Measurements from ENCODE around the gene MRPS17. TPM values are rescaled to one million over a fixed set of nuclear protein-coding genes. Genes with fewer than 3 reads are reported as not detected.

MRPS17 gene
- total and polyA plus RNA-seq, 2 experiments from 2014 or later, result 13.7 to 26.1 TPM

DNA sequence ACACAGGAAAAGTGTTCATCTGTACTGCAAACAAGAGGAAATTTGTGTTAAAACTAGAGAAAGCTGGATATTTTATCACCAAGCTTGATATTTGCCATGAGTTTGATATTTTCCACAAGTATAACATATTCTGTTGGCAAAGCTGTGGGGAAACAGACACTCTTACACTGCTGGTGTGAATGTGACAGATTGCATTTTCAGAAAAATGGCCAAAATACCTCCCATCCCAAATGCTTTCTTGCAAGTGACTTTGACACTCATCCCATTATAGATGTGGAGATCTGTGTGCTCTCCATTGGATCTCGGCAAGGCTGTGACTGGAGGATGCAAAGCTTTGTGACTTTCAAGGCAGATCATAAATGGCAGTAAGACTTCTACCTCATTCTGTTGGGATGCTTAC is 33.9 kb upstream of the MRPS17 start:
- Histone ChIP-seq H3K9me2 (replicated peaks; ENCODE audit: insufficient read depth) (no peaks in the 10 kb centered on the region), H3K27me3 (no peaks in the 10 kb centered on the region), H3K79me2 (no peaks in the 10 kb centered on the region), H3K27ac (no peak overlapping the region), H3K4me1 (ENCODE audit: insufficient read depth) (no peaks in the 10 kb centered on the region), H2AFZ (no peak overlapping the region), H3K4me2 (no peak overlapping the region), H4K20me1 (ENCODE audit: insufficient read depth, poor library complexity, severe bottlenecking) (no peaks in the 10 kb centered on the region), H3K4me3 (no peak overlapping the region), H3K36me3 (replicated peaks; ENCODE audit: insufficient read depth, low read depth) (no peaks in the 10 kb centered on the region), H3K9me3 (ENCODE audit: low read depth) (no peaks in the 10 kb centered on the region)
- DNase-seq (ENCODE audit: low spot score), result no peak
- WGBS (ENCODE audit: low lambda C conversion rate, missing lambda C conversion rate), result 100% methylated on average over 1 of the region's 1 CpG
- TF ChIP-seq EZH2phosphoT487 (IDR thresholded peaks at IDR 0.05; ENCODE audit: low read depth, severe bottlenecking, unreplicated experiment) (no peak), EZH2 (IDR thresholded peaks at IDR 0.05; ENCODE audit: borderline replicate concordance) (no peak)
- TF ChIP-seq, protein P1, sequence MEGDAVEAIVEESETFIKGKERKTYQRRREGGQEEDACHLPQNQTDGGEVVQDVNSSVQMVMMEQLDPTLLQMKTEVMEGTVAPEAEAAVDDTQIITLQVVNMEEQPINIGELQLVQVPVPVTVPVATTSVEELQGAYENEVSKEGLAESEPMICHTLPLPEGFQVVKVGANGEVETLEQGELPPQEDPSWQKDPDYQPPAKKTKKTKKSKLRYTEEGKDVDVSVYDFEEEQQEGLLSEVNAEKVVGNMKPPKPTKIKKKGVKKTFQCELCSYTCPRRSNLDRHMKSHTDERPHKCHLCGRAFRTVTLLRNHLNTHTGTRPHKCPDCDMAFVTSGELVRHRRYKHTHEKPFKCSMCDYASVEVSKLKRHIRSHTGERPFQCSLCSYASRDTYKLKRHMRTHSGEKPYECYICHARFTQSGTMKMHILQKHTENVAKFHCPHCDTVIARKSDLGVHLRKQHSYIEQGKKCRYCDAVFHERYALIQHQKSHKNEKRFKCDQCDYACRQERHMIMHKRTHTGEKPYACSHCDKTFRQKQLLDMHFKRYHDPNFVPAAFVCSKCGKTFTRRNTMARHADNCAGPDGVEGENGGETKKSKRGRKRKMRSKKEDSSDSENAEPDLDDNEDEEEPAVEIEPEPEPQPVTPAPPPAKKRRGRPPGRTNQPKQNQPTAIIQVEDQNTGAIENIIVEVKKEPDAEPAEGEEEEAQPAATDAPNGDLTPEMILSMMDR (IDR thresholded peaks at IDR 0.05; ENCODE audit: poor library complexity), result no peak

DNA sequence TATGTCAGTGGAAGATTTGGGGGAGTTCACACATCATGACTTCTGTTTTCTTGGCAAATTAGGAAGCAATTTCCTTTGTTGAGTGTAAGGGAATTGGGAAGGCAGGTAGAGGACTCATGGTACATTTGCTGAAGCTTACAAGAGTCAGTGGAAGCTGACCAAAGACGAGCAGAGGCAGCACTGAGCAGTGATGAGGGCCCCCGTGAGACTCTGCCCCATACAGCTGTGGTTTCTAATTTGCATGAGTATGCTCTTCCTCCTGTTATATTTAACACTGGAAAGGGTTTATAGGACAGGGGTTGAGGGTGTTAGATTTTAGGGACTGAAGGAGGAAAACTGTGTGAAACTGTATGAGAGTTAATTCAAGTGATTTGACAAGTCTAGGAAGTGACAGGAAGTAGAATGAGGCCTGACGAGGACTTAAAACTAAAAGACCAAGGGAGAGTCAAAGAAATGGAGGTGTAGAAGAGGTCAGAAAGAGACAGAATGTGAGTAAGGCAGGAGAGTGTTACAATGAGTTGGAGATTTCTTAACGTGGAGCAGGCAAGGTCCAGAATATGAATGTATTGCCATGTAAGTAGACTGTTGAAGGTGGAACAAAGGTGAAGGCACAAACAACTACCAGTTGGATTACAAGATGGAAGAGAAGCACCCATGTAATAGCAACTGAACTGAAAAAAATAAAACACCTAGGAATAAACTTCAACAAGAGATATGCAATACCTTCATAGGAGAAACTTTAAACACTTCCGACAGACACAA is 23.5 kb upstream of the MRPS17 start:
- Histone ChIP-seq H3K79me2 (no peaks in the 10 kb centered on the region), H2AFZ (no peak overlapping the region), H3K9me2 (replicated peaks; ENCODE audit: insufficient read depth) (no peaks in the 10 kb centered on the region), H3K4me3 (no peak overlapping the region), H3K27me3 (no peaks in the 10 kb centered on the region), H3K36me3 (replicated peaks; ENCODE audit: insufficient read depth, low read depth) (no peaks in the 10 kb centered on the region), H3K27ac (no peak overlapping the region), H4K20me1 (ENCODE audit: insufficient read depth, poor library complexity, severe bottlenecking) (no peaks in the 10 kb centered on the region), H3K9me3 (ENCODE audit: low read depth) (no peaks in the 10 kb centered on the region), H3K4me2 (no peak overlapping the region), H3K4me1 (ENCODE audit: insufficient read depth) (no peaks in the 10 kb centered on the region)
- TF ChIP-seq, protein P1 (IDR thresholded peaks at IDR 0.05; ENCODE audit: poor library complexity), result no peak
- TF ChIP-seq EZH2phosphoT487 (IDR thresholded peaks at IDR 0.05; ENCODE audit: low read depth, severe bottlenecking, unreplicated experiment) (no peak), EZH2 (IDR thresholded peaks at IDR 0.05; ENCODE audit: borderline replicate concordance) (no peak)
- DNase-seq (ENCODE audit: low spot score), result no peak
- WGBS (ENCODE audit: low lambda C conversion rate, missing lambda C conversion rate), result 93% methylated on average over 5 of the region's 5 CpGs

- H3K9me2 ChIP-seq (replicated peaks; ENCODE audit: insufficient read depth), result no peaks in the 10 kb centered on the region
- H3K4me2 ChIP-seq, result no peak overlapping the region
- H2AFZ ChIP-seq, result no peak overlapping the region
- no peaks in the 10 kb centered on the region for H3K36me3 ChIP-seq (replicated peaks; ENCODE audit: insufficient read depth, low read depth)
- no peaks in the 10 kb centered on the region for H3K79me2 ChIP-seq
- H3K9me3 ChIP-seq (ENCODE audit: low read depth), result peaks cover 3% of the 10 kb centered on the region
- no peak overlapping the region for H3K4me3 ChIP-seq
- H4K20me1 ChIP-seq (ENCODE audit: insufficient read depth, poor library complexity, severe bottlenecking), result no peaks in the 10 kb centered on the region
- TF ChIP-seq, protein P1 (IDR thresholded peaks at IDR 0.05; ENCODE audit: poor library complexity), result no peak
- TF ChIP-seq EZH2 (IDR thresholded peaks at IDR 0.05; ENCODE audit: borderline replicate concordance), result no peak
- no peak for TF ChIP-seq EZH2phosphoT487 (IDR thresholded peaks at IDR 0.05; ENCODE audit: low read depth, severe bottlenecking, unreplicated experiment)
- H3K4me1 ChIP-seq (ENCODE audit: insufficient read depth), result no peaks in the 10 kb centered on the region
- 63% methylated on average over 5 of the region's 5 CpGs for WGBS (ENCODE audit: low lambda C conversion rate, missing lambda C conversion rate)
- H3K27ac ChIP-seq, result no peak overlapping the region
- DNase-seq (ENCODE audit: low spot score), result no peak
- no peaks in the 10 kb centered on the region for H3K27me3 ChIP-seq
Measured at GRCh38 chr7:55931421-55932151, 20.1 kb upstream of the MRPS17 start.

Data from hepatocyte (in vitro differentiated cells).